ENCODE data around the gene LIG1. TPM values are rescaled to one million over a fixed set of nuclear protein-coding genes. Genes with fewer than 3 reads are reported as not detected.
"Not testable (repeated sequence)": the region's sequence is repeated elsewhere in the genome, so short reads cannot be mapped to it uniquely, and the experiment has no call there.

Gene LIG1
- total RNA-seq, 2 donors from 2014 or later = 47.1 to 58.0 TPM

DNA sequence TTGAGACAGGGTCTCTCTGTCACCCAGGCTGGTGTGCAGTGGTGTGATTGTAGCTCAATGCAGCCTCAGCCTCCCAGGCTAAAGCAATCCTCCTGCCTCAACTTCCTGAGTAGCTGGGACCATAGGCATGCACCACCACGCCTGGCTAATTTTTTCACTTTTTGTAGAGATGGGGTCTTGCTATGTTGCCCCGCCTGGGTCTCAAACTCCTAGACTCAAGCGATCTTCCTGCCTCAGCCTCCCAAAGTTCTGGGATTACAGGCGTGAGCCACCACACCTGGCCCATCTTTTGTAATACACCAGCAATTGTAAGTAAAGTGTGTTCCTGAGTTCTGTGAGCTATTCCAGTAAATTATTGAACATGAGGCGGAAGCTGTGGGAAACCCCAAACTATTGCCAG lies 66.2 kb downstream of the LIG1 start:
- DNase-seq (no peak), ATAC-seq (no peak)
- Mint-ChIP-seq H3K27ac (no peak overlapping the region), H3K27me3 (no peaks in the 10 kb centered on the region), H3K36me3 (ENCODE audit: low read depth) (peaks cover 2% of the 10 kb centered on the region), H3K4me3 (no peak overlapping the region), H3K4me1 (peaks cover 4% of the 10 kb centered on the region)
- H3K9me3 ChIP-seq (ENCODE audit: control insufficient read depth, low read length, poor library complexity, severe bottlenecking) = no peaks in the 10 kb centered on the region

DNA sequence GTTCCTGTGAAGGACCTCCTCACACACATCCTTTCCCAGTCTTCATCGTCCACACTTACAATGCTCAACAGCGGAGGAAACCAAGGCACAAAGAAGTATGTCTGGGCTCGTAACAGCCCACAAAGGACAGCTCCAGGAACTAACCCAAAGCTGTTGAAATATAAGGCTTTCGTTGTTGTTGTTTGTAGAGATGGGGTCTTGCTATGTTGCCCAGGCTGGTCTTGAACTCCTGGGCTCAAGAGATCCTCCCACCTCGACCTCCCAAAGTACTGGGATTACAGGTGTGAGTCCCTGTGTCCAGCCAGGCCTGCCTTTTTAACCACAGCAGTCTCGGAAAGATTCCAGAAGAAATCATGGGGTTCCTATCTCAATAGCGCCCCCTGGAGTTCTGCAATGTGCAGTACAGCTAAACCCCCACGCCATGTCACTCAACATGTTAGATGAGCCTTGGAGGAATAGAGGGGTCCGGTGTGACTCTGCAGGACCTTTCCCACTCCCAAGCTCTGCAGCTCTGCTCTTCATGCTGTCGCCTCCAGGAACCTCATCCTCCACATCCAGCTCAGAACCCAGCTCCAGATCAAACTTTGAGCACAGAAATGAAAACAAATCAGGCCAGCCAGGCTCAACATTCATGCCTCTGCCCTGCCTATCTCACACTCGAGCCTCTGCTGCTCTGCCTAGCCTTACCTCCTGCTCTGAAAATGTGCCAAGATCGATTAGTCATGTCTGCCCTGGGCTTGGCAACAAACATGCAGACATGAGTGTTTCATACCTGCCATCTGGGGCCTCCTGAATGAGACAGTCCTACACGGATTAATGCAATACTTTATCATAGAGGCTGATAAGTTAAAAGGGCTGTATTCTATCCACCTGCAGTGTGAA lies 67.0 kb downstream of the LIG1 start:
- Mint-ChIP-seq H3K27ac (no peak overlapping the region), H3K4me1 (peaks cover 4% of the 10 kb centered on the region), H3K4me3 (no peak overlapping the region), H3K27me3 (no peaks in the 10 kb centered on the region), H3K36me3 (ENCODE audit: low read depth) (peaks cover 2% of the 10 kb centered on the region)
- ATAC-seq (peak; percentile 45), DNase-seq (peak in 1 of 3 donors; percentile 22)
- no peaks in the 10 kb centered on the region for H3K9me3 ChIP-seq (ENCODE audit: control insufficient read depth, low read length, poor library complexity, severe bottlenecking)

DNA sequence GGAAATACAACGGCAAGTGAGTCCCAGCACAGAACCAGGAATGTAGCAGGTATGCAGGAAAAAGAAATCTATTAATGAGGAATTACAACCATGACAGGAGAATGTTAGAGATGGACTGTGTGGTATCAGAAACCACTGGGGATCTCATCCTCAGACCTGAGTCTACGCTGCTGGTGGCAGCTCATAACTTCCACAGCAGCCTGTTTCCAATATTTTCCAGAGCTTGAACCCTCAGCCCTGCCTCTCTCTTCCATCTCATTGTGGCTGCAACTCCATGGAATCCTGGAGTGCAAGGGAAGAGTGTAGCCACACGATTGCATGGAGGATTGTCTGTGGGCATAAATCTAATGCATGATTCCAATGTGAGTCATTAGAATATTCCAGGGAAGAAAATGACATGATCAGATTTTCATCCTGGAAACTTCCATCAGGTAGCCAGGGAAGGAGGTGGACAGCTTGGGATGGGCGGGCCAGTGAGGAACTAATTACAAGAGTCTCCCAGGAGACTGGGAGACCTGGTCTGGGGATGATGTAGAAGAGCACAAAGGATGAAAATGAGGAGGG lies 74.5 kb downstream of the LIG1 start:
- DNase-seq (no peak), ATAC-seq (no peak)
- no peaks in the 10 kb centered on the region for H3K27me3 Mint-ChIP-seq
- H3K4me1 Mint-ChIP-seq = no peaks in the 10 kb centered on the region
- H3K27ac Mint-ChIP-seq = no peak overlapping the region
- peaks cover 4% of the 10 kb centered on the region for H3K36me3 Mint-ChIP-seq (ENCODE audit: low read depth)
- H3K9me3 ChIP-seq (ENCODE audit: control insufficient read depth, low read length, poor library complexity, severe bottlenecking) = no peaks in the 10 kb centered on the region
- no peak overlapping the region for H3K4me3 Mint-ChIP-seq

DNA sequence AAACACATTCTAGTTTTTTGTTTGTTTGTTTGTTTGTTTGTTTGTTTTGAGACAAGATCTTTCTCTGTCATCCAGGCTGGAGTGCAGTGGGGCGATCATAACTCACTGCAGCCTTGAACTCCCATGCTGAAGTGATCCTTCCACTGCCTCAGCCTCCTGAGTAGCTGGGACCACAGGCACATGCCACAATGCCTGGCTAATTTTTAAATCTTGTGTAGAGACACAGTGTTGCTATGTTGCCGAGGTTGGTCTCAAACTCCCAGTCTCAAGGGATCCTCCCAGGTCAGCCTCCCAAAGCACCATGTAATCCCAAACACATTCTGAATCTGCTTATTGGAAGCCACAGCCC lies 75.3 kb downstream of the LIG1 start:
- ATAC-seq = no peak
- no peak for DNase-seq
- H3K36me3 Mint-ChIP-seq (ENCODE audit: low read depth) = peaks cover 4% of the 10 kb centered on the region
- no peaks in the 10 kb centered on the region for H3K4me1 Mint-ChIP-seq
- H3K9me3 ChIP-seq (ENCODE audit: control insufficient read depth, low read length, poor library complexity, severe bottlenecking) = no peaks in the 10 kb centered on the region
- peaks cover 7% of the 10 kb centered on the region for H3K27me3 Mint-ChIP-seq
- no peak overlapping the region for H3K27ac Mint-ChIP-seq
- no peak overlapping the region for H3K4me3 Mint-ChIP-seq

DNA sequence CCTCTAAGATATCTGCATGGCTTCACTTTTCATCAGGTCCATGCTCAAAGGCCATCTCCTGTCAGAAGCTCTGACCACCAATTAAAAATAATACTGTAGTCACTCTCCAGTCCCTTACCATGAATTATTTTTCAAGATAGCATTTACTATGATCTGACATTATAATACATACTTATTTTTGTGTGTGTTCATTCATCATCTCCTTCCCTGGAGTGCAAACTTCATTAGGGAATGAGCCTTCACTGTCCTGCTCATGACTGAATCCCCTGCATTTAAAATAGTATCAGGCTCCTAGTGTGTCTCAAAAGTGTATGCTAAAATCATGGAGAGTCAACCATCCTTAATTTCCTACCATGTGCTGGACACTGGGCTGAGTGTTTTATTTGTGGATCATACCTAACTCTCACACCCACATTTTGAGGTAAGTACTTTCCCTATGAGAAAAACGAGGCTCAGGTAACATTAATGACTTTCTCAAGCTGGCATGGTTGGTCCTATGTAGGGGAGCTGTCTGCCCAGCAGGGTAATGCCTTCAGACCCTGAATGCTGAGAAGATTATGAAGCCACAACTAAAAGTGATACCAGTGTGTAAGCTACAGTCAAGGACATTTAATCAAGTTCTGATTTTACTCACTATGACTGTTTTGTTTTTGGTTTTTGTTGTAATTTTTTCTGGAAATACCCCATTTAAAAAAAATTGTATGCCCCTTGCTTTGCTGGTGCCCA lies 75.9 kb downstream of the LIG1 start:
- H3K27ac Mint-ChIP-seq = no peak overlapping the region
- H3K27me3 Mint-ChIP-seq = peaks cover 10% of the 10 kb centered on the region
- no peaks in the 10 kb centered on the region for H3K9me3 ChIP-seq (ENCODE audit: control insufficient read depth, low read length, poor library complexity, severe bottlenecking)
- no peak for DNase-seq
- peaks cover 4% of the 10 kb centered on the region for H3K36me3 Mint-ChIP-seq (ENCODE audit: low read depth)
- H3K4me3 Mint-ChIP-seq = no peak overlapping the region
- ATAC-seq = no peak
- H3K4me1 Mint-ChIP-seq = no peaks in the 10 kb centered on the region

DNA sequence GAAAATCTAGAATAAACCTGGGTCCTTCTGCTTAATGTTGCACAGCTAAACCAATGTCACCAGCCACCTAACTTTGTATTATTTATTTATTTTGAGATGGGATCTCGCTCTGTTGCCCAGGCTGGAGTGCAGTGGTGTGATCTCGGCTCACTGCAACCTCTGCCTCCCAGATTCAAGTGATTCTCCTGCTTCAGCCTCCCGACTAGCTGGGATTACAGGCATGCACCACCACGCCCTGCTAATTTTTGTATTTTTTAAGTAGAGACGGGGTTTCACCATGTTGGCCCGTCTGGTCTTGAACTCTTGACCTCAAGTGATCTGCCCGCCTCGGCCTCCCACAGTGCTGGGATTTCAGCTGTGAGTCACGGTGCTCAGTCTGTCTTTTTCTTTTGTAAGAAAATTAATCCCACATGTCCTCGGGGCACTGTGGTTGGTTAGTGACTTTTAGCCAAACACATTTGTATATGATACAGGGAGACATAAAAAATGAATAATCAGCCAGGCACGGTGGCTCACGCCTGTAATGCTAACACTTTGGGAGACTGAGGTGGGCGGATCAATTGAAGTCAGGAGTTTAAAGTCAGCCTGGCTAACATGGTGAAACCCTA lies 78.9 kb downstream of the LIG1 start:
- DNase-seq; H3K4me1 Mint-ChIP-seq; ATAC-seq; H3K36me3 Mint-ChIP-seq (ENCODE audit: low read depth); H3K27ac Mint-ChIP-seq; H3K4me3 Mint-ChIP-seq; H3K9me3 ChIP-seq (ENCODE audit: control insufficient read depth, low read length, poor library complexity, severe bottlenecking): not testable (repeated sequence)
- peaks cover 21% of the 10 kb centered on the region for H3K27me3 Mint-ChIP-seq

DNA sequence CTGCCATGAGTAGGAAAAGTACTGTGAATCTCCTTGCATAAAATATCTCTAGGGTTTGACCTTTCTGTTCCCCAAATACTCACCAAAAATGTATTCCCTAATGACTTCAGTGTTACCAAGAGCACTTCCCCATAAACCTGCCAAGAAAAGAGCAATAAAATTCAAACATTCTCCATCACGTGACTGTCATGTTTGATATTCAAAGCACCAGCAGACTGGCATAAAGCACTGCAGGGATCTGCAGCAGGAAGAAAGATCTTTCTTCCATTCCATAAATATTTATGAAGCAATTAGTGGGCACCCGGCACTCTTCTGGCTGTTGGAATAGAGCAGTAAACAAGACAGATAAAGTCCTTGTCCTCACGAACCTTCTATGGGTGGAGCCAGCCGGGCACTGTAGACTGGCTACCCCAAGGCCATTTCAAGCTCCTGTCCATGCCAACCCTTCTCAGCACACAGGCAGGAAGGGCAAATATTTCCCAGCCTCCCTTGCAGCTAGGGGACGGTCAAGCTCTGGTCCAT lies 79.8 kb downstream of the LIG1 start:
- H3K36me3 Mint-ChIP-seq (ENCODE audit: low read depth) = peaks cover 2% of the 10 kb centered on the region
- ATAC-seq = no peak
- H3K27me3 Mint-ChIP-seq = peaks cover 21% of the 10 kb centered on the region
- no peaks in the 10 kb centered on the region for H3K9me3 ChIP-seq (ENCODE audit: control insufficient read depth, low read length, poor library complexity, severe bottlenecking)
- no peak for DNase-seq
- H3K27ac Mint-ChIP-seq = no peak overlapping the region
- no peaks in the 10 kb centered on the region for H3K4me1 Mint-ChIP-seq
- no peak overlapping the region for H3K4me3 Mint-ChIP-seq

DNA sequence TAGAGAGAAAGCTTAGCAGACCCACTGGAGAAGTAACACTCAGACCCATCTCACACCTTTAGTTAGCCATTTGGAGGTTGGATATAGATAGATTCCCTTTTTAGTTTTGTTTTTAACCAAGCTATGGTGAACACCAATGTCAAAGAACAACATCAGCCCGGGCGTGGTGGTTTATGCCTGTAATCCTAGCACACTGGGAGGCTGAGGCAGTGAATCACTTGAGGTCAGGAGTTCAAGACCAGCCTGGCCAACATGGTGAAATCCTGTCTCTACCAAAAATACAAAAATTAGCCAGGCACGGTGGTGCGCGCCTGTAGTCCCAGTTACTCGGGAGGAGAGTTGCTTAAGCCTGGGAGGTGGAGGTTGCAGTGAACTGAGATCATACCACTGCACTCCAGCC lies 81.2 kb downstream of the LIG1 start:
- H3K4me3 Mint-ChIP-seq; H3K27ac Mint-ChIP-seq; DNase-seq; ATAC-seq; H3K4me1 Mint-ChIP-seq; H3K36me3 Mint-ChIP-seq (ENCODE audit: low read depth); H3K9me3 ChIP-seq (ENCODE audit: control insufficient read depth, low read length, poor library complexity, severe bottlenecking): not testable (repeated sequence)
- peaks cover 25% of the 10 kb centered on the region for H3K27me3 Mint-ChIP-seq

DNA sequence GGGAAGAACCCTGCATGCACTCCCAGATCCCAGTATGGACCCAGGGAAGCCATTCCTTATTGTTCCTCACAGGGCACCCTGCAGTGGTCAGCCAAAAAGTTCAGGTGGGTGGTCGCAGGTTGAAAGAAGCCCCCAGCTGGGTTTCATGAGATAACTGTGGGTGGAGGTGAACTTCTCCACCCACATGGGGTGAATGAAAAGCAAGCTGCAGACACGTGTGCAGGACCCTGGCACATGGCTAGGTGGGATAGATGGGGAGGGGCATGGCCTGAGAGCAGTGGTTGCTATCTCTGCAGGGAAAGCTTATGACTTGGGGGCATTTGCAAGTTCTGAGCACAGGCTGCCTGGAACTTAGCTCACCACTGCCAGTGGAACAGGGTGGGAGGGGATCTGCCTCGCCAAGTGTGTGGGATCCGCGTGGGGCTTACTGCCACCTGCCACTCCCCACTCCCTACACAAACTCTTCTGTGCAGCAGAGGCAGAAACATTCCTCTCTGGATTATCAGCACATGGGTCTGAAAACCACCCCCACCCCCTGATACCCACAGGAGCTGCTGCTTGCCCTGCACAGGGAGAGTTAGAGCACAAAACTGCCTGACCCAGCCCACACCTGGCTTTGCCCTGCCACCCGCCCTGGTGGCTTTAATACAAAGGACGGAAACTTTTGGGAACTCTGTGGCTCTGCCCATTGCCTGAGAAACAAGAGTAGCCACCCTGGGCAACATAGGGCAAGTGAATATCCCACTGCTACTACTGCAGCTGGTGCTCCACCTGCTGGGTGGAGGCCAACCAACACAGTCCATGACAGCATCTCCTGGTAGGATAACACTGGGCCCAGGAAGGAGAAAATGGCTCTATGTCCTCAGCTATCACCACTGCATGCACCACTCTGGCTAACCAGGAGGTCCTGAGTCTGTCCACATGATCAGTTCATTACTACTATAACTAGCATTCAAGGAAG lies 84.0 kb downstream of the LIG1 start:
- ATAC-seq = no peak

DNA sequence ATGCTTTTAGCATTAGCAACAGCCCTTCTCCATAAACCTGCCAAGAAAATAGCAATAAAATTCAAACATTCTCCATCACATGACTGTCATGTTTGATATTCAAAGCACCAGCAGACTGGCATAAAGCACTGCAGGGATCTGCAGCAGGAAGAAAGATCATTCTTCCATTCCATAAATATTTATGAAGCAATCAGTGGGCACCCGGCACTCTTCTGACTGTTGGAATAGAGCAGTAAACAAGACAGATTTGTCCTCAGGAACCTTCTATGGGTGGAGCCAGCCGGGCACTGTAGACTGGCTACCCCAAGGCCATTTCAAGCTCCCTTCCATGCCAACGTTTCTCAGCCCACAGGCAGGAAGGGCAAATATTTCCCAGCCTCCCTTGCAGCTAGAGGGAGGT lies 85.1 kb downstream of the LIG1 start:
- no peaks in the 10 kb centered on the region for H3K4me1 Mint-ChIP-seq
- H3K27ac Mint-ChIP-seq = no peak overlapping the region
- no peaks in the 10 kb centered on the region for H3K9me3 ChIP-seq (ENCODE audit: control insufficient read depth, low read length, poor library complexity, severe bottlenecking)
- peaks cover 21% of the 10 kb centered on the region for H3K27me3 Mint-ChIP-seq
- DNase-seq (no peak), ATAC-seq (no peak)
- H3K36me3 Mint-ChIP-seq (ENCODE audit: low read depth) = no peaks in the 10 kb centered on the region
- H3K4me3 Mint-ChIP-seq = no peak overlapping the region

More for the DNA sequence above, 84.0 kb downstream of the LIG1 start:
- Mint-ChIP-seq H3K27me3 (peaks cover 25% of the 10 kb centered on the region), H3K36me3 (ENCODE audit: low read depth) (no peaks in the 10 kb centered on the region), H3K4me3 (no peak overlapping the region), H3K27ac (no peak overlapping the region), H3K4me1 (no peaks in the 10 kb centered on the region)
- DNase-seq = no peak
- no peaks in the 10 kb centered on the region for H3K9me3 ChIP-seq (ENCODE audit: control insufficient read depth, low read length, poor library complexity, severe bottlenecking)

DNA sequence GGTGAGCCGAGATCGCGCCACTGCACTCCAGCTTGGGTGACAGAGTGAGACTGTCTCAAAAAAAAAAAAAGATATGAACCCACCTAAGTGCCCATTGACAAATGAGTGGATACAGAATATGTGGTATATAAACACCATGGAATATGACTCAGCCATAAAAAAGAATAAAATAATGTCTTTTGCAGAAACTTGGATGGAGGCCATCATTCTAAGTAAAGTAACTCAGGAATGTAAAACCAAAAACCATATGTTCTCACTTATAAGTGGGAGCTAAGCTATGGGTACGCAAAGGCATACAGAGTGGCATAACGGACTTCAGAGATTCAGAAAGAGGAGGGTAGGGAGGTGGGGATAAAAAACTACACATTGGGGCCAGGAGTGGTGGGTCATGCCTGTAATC lies 89.0 kb downstream of the LIG1 start:
- Mint-ChIP-seq H3K4me3 (no peak overlapping the region), H3K27me3 (peaks cover 5% of the 10 kb centered on the region), H3K36me3 (ENCODE audit: low read depth) (peaks cover 3% of the 10 kb centered on the region), H3K27ac (no peak overlapping the region), H3K4me1 (no peaks in the 10 kb centered on the region)
- DNase-seq (no peak), ATAC-seq (no peak)
- no peaks in the 10 kb centered on the region for H3K9me3 ChIP-seq (ENCODE audit: control insufficient read depth, low read length, poor library complexity, severe bottlenecking)

DNA sequence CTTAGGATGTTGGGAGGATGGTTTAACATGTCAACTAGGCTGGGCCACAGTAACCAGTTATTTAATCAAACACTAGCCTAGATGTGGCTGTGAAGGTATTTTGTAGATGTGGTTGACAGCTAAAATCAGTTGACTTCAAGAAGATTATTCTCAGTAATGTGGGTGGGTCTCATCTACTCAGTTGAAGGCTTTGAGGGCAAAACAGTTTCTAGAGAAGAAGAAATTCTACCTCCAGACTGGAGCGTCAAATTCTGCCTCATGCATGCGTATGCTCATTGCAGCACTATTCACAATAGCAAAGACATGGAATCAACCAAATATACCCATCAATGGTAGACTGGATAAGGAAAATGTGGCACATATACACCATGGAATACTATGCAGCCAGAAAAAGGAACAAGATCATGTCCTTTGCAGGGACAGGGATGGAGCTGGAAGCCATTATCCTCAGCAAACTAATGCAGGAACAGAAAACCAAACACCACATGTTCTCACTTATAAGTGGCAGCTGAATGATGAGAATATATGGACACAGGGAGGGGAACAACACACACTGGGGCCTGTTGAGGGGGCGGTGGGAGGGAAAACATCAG lies 99.9 kb downstream of the LIG1 start:
- not testable (repeated sequence) for H3K4me3 Mint-ChIP-seq, ATAC-seq, H3K27ac Mint-ChIP-seq

More for the DNA sequence above, 99.9 kb downstream of the LIG1 start:
- DNase-seq; H3K27me3 Mint-ChIP-seq; H3K4me1 Mint-ChIP-seq; H3K9me3 ChIP-seq (ENCODE audit: control insufficient read depth, low read length, poor library complexity, severe bottlenecking); H3K36me3 Mint-ChIP-seq (ENCODE audit: low read depth): not testable (repeated sequence)
